NOMO-1 treated with DMSO at 0.1 percent for 48 hours (cell line): ENCODE results near the gene MYO18A.
"Not testable (repeated sequence)": the region's sequence is repeated elsewhere in the genome, so short reads cannot be mapped to it uniquely, and the experiment has no call there.

ENCODE experiments used
- DNase-seq: peaks from one replicate; lab custom pipeline; 2025; ENCODE audit not compliant: unreplicated experiment; lab: John Stamatoyannopoulos, UW

The MYO18A gene, protein sequence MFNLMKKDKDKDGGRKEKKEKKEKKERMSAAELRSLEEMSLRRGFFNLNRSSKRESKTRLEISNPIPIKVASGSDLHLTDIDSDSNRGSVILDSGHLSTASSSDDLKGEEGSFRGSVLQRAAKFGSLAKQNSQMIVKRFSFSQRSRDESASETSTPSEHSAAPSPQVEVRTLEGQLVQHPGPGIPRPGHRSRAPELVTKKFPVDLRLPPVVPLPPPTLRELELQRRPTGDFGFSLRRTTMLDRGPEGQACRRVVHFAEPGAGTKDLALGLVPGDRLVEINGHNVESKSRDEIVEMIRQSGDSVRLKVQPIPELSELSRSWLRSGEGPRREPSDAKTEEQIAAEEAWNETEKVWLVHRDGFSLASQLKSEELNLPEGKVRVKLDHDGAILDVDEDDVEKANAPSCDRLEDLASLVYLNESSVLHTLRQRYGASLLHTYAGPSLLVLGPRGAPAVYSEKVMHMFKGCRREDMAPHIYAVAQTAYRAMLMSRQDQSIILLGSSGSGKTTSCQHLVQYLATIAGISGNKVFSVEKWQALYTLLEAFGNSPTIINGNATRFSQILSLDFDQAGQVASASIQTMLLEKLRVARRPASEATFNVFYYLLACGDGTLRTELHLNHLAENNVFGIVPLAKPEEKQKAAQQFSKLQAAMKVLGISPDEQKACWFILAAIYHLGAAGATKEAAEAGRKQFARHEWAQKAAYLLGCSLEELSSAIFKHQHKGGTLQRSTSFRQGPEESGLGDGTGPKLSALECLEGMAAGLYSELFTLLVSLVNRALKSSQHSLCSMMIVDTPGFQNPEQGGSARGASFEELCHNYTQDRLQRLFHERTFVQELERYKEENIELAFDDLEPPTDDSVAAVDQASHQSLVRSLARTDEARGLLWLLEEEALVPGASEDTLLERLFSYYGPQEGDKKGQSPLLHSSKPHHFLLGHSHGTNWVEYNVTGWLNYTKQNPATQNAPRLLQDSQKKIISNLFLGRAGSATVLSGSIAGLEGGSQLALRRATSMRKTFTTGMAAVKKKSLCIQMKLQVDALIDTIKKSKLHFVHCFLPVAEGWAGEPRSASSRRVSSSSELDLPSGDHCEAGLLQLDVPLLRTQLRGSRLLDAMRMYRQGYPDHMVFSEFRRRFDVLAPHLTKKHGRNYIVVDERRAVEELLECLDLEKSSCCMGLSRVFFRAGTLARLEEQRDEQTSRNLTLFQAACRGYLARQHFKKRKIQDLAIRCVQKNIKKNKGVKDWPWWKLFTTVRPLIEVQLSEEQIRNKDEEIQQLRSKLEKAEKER (N-terminal part only)

DNA sequence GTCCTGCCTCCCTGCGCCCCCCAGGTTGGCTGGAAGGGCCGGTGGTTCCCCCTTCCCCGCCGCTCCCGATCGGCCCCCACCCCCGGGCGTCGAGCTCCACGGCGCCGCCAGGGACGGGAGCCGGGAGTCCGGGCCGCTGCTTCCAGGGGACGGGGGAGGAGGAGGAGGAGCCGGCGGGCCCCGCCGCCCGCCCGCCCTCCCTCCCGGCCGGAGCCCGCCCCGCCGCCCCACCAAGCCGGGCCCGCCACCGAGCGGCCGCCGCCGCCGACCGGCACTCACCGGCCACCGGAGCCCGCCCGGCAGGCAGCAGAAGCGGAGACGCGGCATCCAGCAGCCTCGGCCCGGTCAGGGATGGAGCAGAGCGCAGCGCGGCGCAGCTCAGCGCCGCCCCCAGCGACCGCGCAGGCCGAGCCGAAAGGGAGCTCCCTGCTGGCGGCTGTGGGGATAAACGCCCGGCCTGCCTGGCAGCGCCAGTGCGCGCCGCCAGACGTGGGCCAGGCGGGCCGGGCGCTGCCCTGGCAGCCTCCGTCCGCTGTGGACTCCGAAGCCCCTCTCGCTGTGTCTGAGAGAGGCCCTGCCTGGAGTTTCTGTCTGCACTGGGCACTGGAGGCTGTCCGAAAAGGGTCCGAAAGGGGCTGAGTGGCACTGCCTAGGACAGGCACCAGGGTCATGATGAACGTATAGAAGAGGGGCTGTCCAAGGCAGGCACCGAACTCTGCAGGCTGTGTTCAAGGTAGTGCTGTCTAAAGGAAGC lies at the start of gene MYO18A:
TSS of gene MYO18A (minus strand) at position 365 of the 754 bp plus-strand sequence. CDS start 13,458 bp downstream, outside the sequence.
- peak; percentile 80 for DNase-seq

- no peak for DNase-seq
Measured at GRCh38 chr17:29225396-29225795, 45.2 kb upstream of the MYO18A start.

- DNase-seq, result not testable (repeated sequence)
Measured at GRCh38 chr17:29221338-29221737, 41.1 kb upstream of the MYO18A start.

DNA sequence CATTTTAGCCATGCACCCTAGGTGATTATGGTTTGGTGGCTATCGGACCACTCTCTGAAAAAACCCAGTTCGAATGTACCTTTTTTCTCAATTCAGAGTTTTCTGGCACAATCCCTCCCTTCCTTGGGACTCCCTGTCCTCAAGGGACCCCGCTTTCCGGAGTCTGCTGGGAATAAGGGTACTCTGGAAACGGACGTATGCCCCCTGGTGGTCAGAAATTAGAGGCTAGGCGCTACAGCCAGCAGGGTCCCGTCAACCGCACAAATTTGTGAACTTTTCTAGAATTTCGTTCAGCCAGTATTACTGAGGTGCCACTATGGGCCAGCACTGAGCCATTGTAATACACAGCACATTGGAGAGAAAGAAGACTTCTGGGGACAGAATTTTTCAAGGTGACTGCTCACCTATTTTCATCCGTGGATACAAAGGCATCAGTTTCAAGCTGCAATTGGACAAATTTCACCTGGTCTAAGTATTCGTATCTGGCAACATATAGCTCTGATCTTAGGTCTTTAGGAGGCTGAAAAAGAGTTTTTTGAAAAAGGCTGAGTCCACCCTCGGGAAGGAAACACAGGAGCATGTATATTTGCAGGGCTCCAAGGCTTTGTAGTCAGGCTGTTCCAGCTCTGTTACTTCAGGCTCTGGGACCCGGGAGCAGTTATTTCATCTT lies 39.3 kb upstream of the MYO18A start:
- peak; percentile 88 for DNase-seq

GRCh38 chr17:29216856-29217255 lies 36.7 kb upstream of the MYO18A start:
- DNase-seq, result no peak

- DNase-seq, result peak; percentile 34
Measured at GRCh38 chr17:29216181-29216580, 36.0 kb upstream of the MYO18A start.

DNA sequence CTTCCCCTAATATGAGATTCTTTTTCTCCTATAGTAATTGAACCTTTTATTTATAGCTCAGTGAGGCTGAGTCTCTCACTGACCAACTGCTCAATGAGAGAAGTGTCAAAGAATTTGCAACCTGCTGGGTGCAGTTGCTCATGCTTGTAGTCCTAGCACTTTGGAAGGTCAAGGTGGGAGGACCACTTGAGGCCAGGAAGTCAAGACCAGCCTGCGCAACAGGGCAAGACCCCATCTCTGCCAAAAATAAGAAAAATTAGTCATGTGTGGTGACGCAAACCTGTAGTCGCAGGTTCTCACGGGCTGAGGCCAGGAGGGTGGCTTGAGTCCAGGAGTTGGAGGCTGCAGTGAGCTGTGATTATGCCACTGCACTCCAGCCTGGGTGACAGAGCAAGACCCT lies 35.5 kb upstream of the MYO18A start:
- no peak for DNase-seq

DNA sequence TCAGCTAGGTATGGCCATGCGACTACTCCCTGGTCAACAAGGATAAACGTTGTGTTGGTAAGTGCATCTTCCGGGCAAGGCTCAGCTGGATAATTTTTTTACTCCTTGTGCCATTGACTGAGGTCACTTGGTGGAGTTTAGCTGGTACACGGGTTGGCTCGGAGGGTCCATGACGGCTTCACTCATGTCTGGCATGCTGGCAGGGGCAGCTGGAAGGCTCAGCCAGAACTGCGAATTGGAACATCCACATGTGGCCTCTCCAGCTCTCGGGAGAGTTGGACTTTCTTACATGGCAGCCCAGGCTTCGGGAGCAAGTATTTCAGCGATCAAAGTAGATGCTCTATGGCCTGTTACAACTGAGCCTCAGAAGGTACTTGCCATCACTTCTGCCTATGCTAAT lies 35.0 kb upstream of the MYO18A start:
- DNase-seq, result no peak

DNA sequence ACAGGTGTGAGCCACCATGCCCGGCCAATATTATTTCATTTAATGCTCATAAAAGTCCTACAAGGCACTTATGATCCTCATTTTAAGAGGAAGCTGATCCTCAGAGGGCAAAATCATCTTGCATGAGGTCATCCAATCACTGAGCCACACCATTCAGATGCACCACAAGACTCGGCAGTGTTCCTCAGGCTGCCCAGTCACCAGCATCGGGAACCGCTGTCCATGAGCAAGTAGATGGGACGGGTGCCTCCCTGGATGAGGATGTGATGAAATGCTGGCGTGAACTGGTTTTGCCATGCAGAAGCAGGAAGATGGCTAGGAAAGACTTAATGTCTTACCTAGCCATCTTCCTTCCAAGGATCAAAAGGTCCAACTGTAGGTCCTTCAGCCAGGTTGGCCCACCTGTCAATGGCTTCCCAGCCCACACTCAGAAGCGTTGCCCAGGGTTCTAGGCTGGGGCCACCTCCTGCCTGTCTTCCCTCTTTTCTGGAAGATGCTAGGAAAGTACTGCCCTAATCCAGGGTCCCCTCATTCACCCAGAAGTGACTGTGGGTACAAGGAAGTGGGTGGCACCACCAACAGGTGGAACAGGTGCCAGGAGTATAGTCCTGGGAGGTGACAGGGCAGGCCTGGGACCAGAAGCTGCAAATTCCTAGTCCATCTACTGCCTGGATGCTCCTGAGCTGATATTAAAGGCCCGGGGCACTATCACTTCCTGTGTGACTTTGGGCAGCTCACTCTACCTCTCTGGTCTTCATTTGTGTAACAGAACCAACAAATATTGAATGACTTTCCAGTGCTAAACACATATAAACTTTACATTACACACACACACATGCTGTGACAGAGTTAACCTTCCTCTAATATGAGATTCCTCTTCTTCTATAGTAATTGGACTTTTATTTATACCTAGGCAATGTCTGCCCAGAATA lies 34.3 kb upstream of the MYO18A start:
- DNase-seq, result no peak

- DNase-seq, result no peak
Measured at GRCh38 chr17:29212681-29213121, 32.5 kb upstream of the MYO18A start.

- DNase-seq, result no peak
Measured at GRCh38 chr17:29212094-29212631, 32.0 kb upstream of the MYO18A start.

DNA sequence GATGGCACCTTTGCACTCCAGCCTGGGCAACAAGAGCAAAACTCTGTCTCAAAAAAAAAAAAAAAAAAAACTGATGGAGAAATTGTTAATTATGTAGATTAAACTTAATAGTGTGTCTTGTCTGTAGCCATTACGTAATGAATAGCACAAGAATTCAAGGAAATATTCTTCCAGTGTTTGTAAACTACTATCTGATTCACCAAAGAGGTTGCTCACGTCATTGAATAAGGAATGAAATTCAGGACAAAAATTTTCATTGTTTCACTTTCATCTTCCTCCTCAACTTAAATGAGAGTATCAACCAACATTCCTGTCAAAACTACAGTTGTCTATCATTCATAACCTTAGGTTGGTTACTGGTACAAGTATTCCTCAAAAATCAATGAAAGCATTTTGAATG lies 30.7 kb upstream of the MYO18A start:
- no peak for DNase-seq

DNA sequence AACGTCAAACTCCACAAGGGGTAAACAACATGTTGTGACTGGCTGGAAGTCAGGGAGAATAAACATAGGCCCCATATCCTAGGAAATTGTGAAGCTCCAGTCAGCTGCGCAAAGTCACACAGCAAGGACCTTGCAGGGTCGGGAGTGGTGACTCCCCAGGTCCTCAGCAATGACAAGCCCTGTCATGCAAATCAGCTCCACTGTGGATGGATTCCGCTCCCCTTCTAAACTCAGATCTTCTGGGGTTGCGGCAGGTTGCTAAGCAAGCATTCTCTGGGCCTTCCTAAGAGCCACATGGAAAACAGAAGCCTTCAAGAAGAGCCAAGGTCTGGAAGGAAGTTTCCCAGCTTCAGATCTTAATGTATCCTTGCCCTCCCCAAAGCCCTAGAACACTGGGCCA lies 28.9 kb upstream of the MYO18A start:
- no peak for DNase-seq

DNA sequence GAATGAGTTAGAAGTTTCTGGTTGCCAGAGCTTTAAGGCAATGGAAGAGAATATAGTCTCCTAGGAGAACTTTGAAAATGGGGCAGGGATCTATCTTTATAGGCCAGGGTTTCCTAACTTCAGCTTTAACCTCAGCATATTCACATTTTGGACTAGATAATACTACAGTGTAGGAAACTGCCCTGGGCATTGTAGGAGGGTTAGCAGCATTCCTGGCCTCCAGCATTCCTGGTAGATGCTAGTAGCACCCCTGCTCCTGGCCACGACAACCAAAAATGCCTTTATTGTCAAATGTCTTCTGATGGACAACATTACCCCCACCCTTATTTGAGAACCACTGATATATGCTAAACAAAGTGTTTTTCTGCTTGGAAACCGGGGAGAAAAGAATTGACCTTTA lies 27.8 kb upstream of the MYO18A start:
- no peak for DNase-seq

GRCh38 chr17:29205047-29205446 lies 24.8 kb upstream of the MYO18A start:
- no peak for DNase-seq

GRCh38 chr17:29204068-29204804 lies 24.0 kb upstream of the MYO18A start:
- DNase-seq, result not testable (repeated sequence)

DNA sequence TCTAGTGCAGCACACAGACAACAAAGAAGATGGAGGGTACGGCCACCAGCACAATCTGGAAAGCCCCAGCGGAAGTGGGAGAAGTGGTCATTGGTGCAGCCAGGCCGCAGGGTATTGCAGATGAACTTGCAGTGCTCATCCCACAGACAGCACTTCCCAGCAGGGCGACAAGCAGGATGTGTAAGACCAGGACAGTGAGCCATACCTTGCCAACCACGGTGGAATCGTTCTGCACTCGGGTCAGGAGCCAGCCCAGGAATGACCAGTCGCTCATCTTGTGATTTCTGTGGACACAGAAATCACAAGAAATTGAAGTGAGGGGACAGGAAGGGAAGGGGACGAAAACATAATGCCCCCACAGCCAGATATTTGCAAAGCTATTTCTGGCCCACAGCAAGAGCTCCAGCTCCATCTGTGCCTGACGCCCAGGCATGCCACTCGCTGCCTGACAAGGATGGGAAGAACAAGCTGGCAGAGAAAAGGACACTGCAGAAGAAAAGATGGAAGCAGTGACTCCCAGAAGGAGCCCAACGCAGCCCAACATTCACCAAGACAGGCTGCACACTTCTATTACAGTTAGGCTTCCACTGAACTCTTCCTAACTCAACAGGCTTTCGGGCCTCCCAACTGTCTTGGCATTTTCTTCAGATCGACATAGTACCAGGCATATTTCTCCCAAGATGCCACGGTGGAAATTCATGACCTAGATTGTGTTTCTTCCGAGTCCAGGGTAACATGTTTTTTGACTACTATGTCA lies 17.5 kb upstream of the MYO18A start:
- no peak for DNase-seq
